IMR-90 (cell line): ENCODE results near the gene C6orf47. TPM values are rescaled to one million over a fixed set of nuclear protein-coding genes. Genes with fewer than 3 reads are reported as not detected.

Experiments
- ATAC-seq: fragments of 200-7000 bp; cut with Tn5 transposase; 2 replicates; pipeline ENCODE4 v1.9.1; 2020; ENCODE audit warnings: low read depth, mild to moderate bottlenecking, moderate library complexity
- BruUV-seq: library from RNA; stranded (reverse); fragments of 400-500 nt; replicated peaks from 2 replicates; lab custom pipeline; 2021; lab: Mats Ljungman, UMichigan
- CTCF ChIA-PET: fragments of 300-600 bp; formaldehyde crosslinking; extraction: SDS; loops from one replicate; lab custom pipeline; 2021; ENCODE audit warnings: antibody characterized with exemption; lab: Yijun Ruan, JAX
- POLR2A ChIA-PET: fragments of 300-600 bp; sonication (Branson Sonifier 250); formaldehyde crosslinking; loops from one replicate; lab custom pipeline; 2022; ENCODE audit warnings: antibody characterized with exemption; ENCODE audit not compliant: unreplicated experiment; lab: Charles Lee
- DNase-seq: peaks from one replicate; pipeline ENCODE4 v3.0.0; 2013
- H2AFZ ChIP-seq: replicated peaks from 2 replicates; pipeline ENCODE3; 2013; ENCODE audit warnings: low read length, mild to moderate bottlenecking; ENCODE audit not compliant: poor library complexity
- H2AK5ac ChIP-seq: 2 replicates; pipeline ENCODE4 v1.6.1; 2013; ENCODE audit warnings: low read depth, low read length, inconsistent platforms
- H2AK9ac ChIP-seq: replicated peaks from 2 replicates; pipeline ENCODE3; 2013; ENCODE audit warnings: mild to moderate bottlenecking, low read depth, low read length, moderate library complexity; ENCODE audit not compliant: poor library complexity
- H2BK120ac ChIP-seq: 2 replicates; pipeline ENCODE4 v1.6.1; 2013; ENCODE audit warnings: low read depth, low read length, inconsistent platforms
- H2BK15ac ChIP-seq: 3 replicates; pipeline ENCODE4 v1.6.1; 2013; ENCODE audit warnings: low read depth, low read length, inconsistent platforms
- H2BK20ac ChIP-seq: 2 replicates; pipeline ENCODE4 v1.6.1; 2013; ENCODE audit warnings: low read depth, mild to moderate bottlenecking, inconsistent platforms, low read length, moderate library complexity
- H2BK5ac ChIP-seq: 2 replicates; pipeline ENCODE4 v1.6.1; 2013; ENCODE audit warnings: mild to moderate bottlenecking, low read depth, low read length, inconsistent platforms; ENCODE audit not compliant: poor library complexity, severe bottlenecking
- H3K14ac ChIP-seq: replicated peaks from 2 replicates; pipeline ENCODE4 v1.6.1; 2013; ENCODE audit warnings: low read depth, low read length, inconsistent platforms
- H3K18ac ChIP-seq: 2 replicates; pipeline ENCODE4 v1.6.1; 2013; ENCODE audit warnings: low read depth, low read length, control low read depth
- H3K23ac ChIP-seq: 2 replicates; pipeline ENCODE4 v1.6.1; 2013; ENCODE audit warnings: low read depth, low read length, inconsistent platforms
- H3K27ac ChIP-seq: 2 replicates; pipeline ENCODE4 v1.5.1; 2013; ENCODE audit warnings: mild to moderate bottlenecking, control low read depth, low read length; ENCODE audit not compliant: insufficient read depth
- H3K27me3 ChIP-seq: 2 replicates; pipeline ENCODE4 v1.6.1; 2013; ENCODE audit warnings: low read length; ENCODE audit not compliant: control insufficient read depth, insufficient read depth
- H3K36me3 ChIP-seq: 2 replicates; pipeline ENCODE4 v1.6.1; 2013; ENCODE audit warnings: low read length, mixed read lengths; ENCODE audit not compliant: control insufficient read depth, insufficient read depth
- H3K4ac ChIP-seq: 2 replicates; pipeline ENCODE4 v1.6.1; 2013; ENCODE audit warnings: low read depth, low read length, inconsistent platforms
- H3K4me1 ChIP-seq: 2 replicates; pipeline ENCODE4 v1.6.1; 2013; ENCODE audit warnings: low read length, mixed read lengths; ENCODE audit not compliant: control insufficient read depth, insufficient read depth
- H3K4me2 ChIP-seq: 2 replicates; pipeline ENCODE4 v1.6.1; 2013; ENCODE audit warnings: low read depth, mild to moderate bottlenecking, control low read depth, low read length, moderate library complexity
- H3K4me3 ChIP-seq: 2 replicates; pipeline ENCODE4 v1.5.1; 2013; ENCODE audit warnings: low read depth, mild to moderate bottlenecking, control low read depth, low read length, moderate library complexity; ENCODE audit not compliant: insufficient read depth
- H3K56ac ChIP-seq: 2 replicates; pipeline ENCODE4 v1.6.1; 2013; ENCODE audit warnings: low read length, inconsistent platforms; ENCODE audit not compliant: insufficient read depth; ENCODE audit errors: extremely low read depth
- H3K79me1 ChIP-seq, 2 experiments: 2 replicates each; pipeline ENCODE4 v1.6.1; 2013; ENCODE audit warnings: low read length in 2 of 2, inconsistent platforms in 1 of 2, low read depth in 1 of 2
- H3K9ac ChIP-seq: 2 replicates; pipeline ENCODE4 v1.6.1; 2013; ENCODE audit warnings: low read depth, low read length, control low read depth
- H3K9me1 ChIP-seq: 2 replicates; pipeline ENCODE4 v1.6.1; 2013; ENCODE audit warnings: low read length, inconsistent platforms; ENCODE audit not compliant: insufficient read depth
- H3K9me3 ChIP-seq: 2 replicates; pipeline ENCODE4 v1.6.1; 2013; ENCODE audit warnings: low read length; ENCODE audit not compliant: control insufficient read depth, insufficient read depth
- H4K20me1 ChIP-seq: 2 replicates; pipeline ENCODE4 v1.6.1; 2013; ENCODE audit warnings: low read length, inconsistent platforms; ENCODE audit not compliant: insufficient read depth
- H4K5ac ChIP-seq: 2 replicates; pipeline ENCODE4 v1.6.1; 2013; ENCODE audit warnings: mild to moderate bottlenecking, low read depth, low read length, control low read depth
- H4K8ac ChIP-seq, 2 experiments: 2 replicates each; pipeline ENCODE4 v1.6.1; 2013; ENCODE audit warnings: low read depth in 2 of 2, low read length in 2 of 2, control low read depth in 1 of 2, inconsistent platforms in 1 of 2
- H4K91ac ChIP-seq: 2 replicates; pipeline ENCODE4 v1.6.1; 2013; ENCODE audit warnings: low read depth, low read length, inconsistent platforms; ENCODE audit not compliant: insufficient read depth
- CEBPB ChIP-seq: IDR thresholded peaks from 2 replicates; pipeline ENCODE4 v1.6.1; 2012; ENCODE audit warnings: low read depth, low read length, improper control_type of control experiment
- MXI1 ChIP-seq: IDR thresholded peaks from 2 replicates; pipeline ENCODE4 v1.6.1; 2012; ENCODE audit warnings: low read depth, mild to moderate bottlenecking, low read length, moderate library complexity, borderline replicate concordance
- SMC3 ChIP-seq: fragments of 150-350 bp; IDR thresholded peaks from 2 replicates; pipeline ENCODE4 v1.6.1; 2016; ENCODE audit warnings: low read depth, mild to moderate bottlenecking, antibody characterized with exemption, low read length, moderate library complexity
- USF2 ChIP-seq: fragments of 150-350 bp; IDR thresholded peaks from 2 replicates; pipeline ENCODE4 v1.6.1; 2017; ENCODE audit warnings: mild to moderate bottlenecking, antibody characterized with exemption, low read length, low read depth
- WGBS, 2 experiments: methylation state at CpG; one replicate each; pipeline versions ENCODE4 v1.1.5 to v1.1.7; 2013; ENCODE audit warnings: missing lambda C conversion rate in 2 of 2; ENCODE audit not compliant: insufficient read length in 1 of 2; ENCODE audit errors: extremely low coverage in 2 of 2; 5-methylcytosine and 5-hydroxymethylcytosine counted together
- dilution Hi-C: fragments of 300-500 bp; cut with HindIII; formaldehyde crosslinking; loops from one replicate; pipeline ENCODE4 v1.14.3; 2018; ENCODE audit warnings: low sequenced_read_pairs; ENCODE audit not compliant: unreplicated experiment
- in situ Hi-C: fragments of 300-500 bp; cut with MboI; formaldehyde crosslinking; loops from 3 replicates; pipeline ENCODE4 v1.14.3; 2019; ENCODE audit warnings: low sequenced_read_pairs, inconsistent platforms, mixed read lengths
- intact Hi-C: fragments of 100-400 bp; cut with micrococcal nuclease; formaldehyde crosslinking; loops from 2 replicates; pipeline ENCODE4 v1.10.0; 2022
- polyA plus RNA-seq, 3 experiments: library from polyadenylated mRNA; depleted of rRNA; stranded (reverse); fragments of >200 nt; gene quantifications; 2 replicates each; pipeline ENCODE4 v1.2.3, GENCODE V29; 2012; ENCODE audit warnings: low replicate concordance in 1 of 3
- total RNA-seq: library from RNA; depleted of rRNA; stranded (reverse); fragments of >200 nt; gene quantifications from 2 replicates; pipeline ENCODE4 v1.2.3, GENCODE V29; 2012

Gene C6orf47
- total and polyA plus RNA-seq, 2 of the 4 experiments (the other 2 are of a cell fraction) = 8.9 to 14.2 TPM

- H3K14ac ChIP-seq = peak overlapping the region; percentile 88
- H3K23ac ChIP-seq = peak overlapping the region; percentile 78
- H3K9me3 ChIP-seq = no peaks in the 10 kb centered on the region
- peak overlapping the region; percentile 13 for H4K5ac ChIP-seq
- H2BK120ac ChIP-seq = no peak overlapping the region; the same call in 1 of the 2 replicates
- peaks cover 6% of the 10 kb centered on the region for H3K4me1 ChIP-seq
- no peaks in the 10 kb centered on the region for H3K27me3 ChIP-seq
- dilution Hi-C loops (no loop called here), in situ Hi-C loops (no loop called here), intact Hi-C loops (loop anchor here (2.0 kb wide), 2 partner anchors 28 to 128 kb away; no protein-coding TSS in a partner anchor)
- H3K4ac ChIP-seq = peak overlapping the region; percentile 70
- H3K56ac ChIP-seq = peak overlapping the region; percentile 77
- ChIA-PET CTCF (interaction anchor here (1.1 to 1.3 kb wide), 2 partner anchors 13 to 89 kb away, joined by 3 read pairs; no protein-coding TSS in a partner anchor), POLR2A (interaction anchor here (0.9 to 1.2 kb wide), 2 partner anchors 28 to 42 kb away, joined by 3 read pairs; partner anchors contain the start of gene C6orf47)
- H3K9ac ChIP-seq = peak overlapping the region; percentile 77
- peak overlapping the region; percentile 67 for H3K4me3 ChIP-seq
- H3K18ac ChIP-seq = peak overlapping the region; percentile 34
- TSS peak; percentile 87 for BruUV-seq
- H2AFZ ChIP-seq = peak overlapping the region; percentile 92
- WGBS, 2 experiments = 0% methylated on average over 1 of the region's 10 CpGs; no CpG with 5 or more reads in 1 of the 2 experiments
- DNase-seq (no peak), ATAC-seq (peak; percentile 16)
- H4K8ac ChIP-seq = peak overlapping the region; percentile 43 to 70; a peak in 3 of 4 replicates
- H3K4me2 ChIP-seq = peak overlapping the region; percentile 97
- H3K36me3 ChIP-seq = peaks cover 12% of the 10 kb centered on the region
- no peak for TF ChIP-seq MXI1
- TF ChIP-seq USF2 = no peak
- TF ChIP-seq CEBPB = no peak
- TF ChIP-seq SMC3 = no peak
- H4K20me1 ChIP-seq = 0 out of 2 replicates have a peak, but pooled peaks cover 11% of the 10 kb centered on the region
- peak overlapping the region; percentile 65 for H4K91ac ChIP-seq
- H2BK15ac ChIP-seq = no peak overlapping the region
- peaks cover 10% of the 10 kb centered on the region for H3K9me1 ChIP-seq
- no peak overlapping the region for H2BK20ac ChIP-seq
- H2AK5ac ChIP-seq = peak overlapping the region; percentile 6
- peak overlapping the region; percentile 82 for H3K27ac ChIP-seq
- peak overlapping the region; percentile 88 for H2AK9ac ChIP-seq
- H2BK5ac ChIP-seq = peak overlapping the region; percentile 79
- peaks cover 21 to 41% of the 10 kb centered on the region in 2 experiments for H3K79me1 ChIP-seq
Measured at GRCh38 chr6:31702405-31702818, 41.8 kb upstream of the C6orf47 start.
